ENCODE data around the gene COX14.
A peak's percentile ranks its signal among the peaks of the same experiment; 100 is the strongest.
"Not testable (repeated sequence)": the region's sequence is repeated elsewhere in the genome, so short reads cannot be mapped to it uniquely, and the experiment has no call there.

The COX14 gene

DNA sequence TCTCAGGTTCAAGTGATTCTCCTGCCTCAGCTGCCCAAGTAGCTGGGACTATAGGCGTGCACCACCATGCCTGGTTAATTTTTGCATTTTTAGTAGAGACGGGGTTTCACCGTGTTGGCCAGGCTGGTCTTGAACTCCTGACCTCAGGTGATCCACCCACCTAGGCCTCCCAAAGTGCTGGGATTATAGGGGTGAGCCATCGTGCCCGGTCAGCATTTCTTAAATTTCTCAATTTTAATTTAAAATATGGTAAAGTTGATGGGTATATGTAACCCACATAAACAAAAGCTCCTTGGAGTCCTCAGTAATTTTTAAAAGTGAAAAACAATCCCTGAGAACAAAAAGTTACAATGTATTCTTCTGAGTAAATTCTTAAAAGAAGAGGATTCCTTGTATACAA lies 42.9 kb downstream of the COX14 start:
- DNase-seq (ENCODE audit: low read depth in 2 of 2, low spot score in 1 of 2): not testable (repeated sequence)

DNA sequence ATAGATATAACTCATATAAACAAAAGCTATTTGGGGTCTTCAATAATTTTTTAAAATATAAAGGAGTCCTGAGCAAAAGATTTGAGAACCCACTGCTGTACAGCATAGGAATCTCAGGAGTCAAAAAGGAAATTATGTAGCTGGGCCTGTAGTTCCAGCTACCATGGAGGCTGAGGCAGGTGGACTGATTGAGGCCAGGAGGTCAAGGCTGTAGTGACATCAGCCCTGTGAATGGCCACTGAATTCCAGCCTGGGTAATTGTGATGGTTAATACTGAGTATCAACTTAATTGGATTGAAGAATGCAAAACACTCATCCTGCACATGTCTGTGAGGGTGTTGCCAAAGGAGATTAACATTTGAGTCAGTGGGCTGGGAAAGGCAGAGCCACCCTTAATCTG lies 44.6 kb downstream of the COX14 start:
- DNase-seq (ENCODE audit: low read depth in 2 of 2, low spot score in 1 of 2): no peak

DNA sequence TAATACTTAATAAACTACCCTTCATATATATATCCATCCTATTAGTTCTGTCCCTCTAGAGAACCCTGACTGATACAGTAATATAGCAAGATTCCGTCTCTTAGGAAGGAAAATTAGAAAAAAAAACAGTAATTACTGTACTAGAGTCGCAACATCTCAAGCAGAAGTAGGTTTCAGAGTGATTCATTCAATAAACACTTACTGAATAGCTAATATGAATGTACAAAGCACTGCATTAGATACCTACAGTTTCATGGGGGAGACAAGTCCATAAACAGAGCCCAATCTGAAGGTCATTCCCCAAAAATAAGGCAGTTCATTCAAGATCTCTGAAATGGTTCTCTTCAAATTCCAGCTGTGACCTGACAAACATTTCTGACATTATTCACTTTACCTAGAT lies 45.2 kb downstream of the COX14 start:
- DNase-seq (ENCODE audit: low read depth in 2 of 2, low spot score in 1 of 2): no peak

DNA sequence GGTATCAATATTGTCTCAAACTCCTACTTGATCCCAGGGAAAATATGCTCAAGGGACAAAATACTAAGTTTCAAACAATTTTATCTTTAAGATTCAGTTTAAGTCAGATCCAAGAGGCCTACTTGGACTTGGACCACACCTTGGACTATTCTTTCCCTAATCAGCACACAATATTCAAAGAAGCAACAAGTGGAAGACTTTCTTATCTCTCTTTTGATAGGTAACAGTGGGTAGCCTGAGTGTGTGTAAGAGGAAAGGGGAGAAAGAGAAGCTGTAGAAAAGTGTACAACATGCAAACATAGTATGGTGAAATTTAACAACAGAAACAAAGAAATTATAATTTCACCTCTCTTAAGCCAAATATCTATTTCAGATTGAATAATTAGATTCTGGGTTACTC lies 48.6 kb downstream of the COX14 start:
- DNase-seq (ENCODE audit: low read depth in 2 of 2, low spot score in 1 of 2): no peak

DNA sequence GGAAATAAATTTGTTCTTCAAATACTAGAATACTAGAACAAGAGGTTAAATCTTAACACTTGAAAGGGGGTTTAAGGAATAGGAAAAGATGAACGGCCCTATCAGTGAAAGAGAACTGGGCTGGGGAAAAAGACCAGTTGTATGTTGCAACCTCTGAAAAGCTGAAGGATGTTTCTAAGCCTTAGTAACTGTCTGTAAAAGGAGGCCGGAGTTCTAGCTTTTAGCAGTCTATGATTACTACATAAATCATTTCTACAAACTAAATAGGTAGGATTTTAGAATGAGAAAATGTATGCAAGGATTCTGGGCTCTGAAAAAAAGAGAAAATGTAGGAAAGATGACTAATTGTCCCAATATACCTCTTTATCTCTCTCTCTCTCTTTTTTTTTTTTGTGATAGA lies 50.2 kb downstream of the COX14 start:
- no peak for DNase-seq (ENCODE audit: low read depth in 2 of 2, low spot score in 1 of 2)

DNA sequence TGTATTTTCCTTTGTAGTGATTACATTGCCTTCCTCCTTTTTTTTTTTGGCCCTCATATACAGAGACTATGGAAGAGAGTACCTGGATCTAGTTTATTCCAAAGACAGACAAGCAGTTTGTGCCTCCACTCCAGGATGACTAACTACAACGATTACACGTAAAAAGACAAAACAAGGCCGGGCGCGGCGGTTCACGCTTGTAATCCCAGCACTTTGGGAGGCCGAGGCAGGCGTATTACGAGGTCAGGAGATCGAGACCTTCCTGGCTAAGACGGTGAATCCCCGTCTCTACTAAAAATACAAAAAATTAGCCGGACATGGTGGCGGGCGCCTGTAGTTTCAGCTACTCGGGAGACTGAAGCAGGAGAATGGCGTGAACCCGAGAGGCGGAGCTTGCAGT lies 52.9 kb downstream of the COX14 start:
- DNase-seq (ENCODE audit: low read depth in 2 of 2, low spot score in 1 of 2): no peak

DNA sequence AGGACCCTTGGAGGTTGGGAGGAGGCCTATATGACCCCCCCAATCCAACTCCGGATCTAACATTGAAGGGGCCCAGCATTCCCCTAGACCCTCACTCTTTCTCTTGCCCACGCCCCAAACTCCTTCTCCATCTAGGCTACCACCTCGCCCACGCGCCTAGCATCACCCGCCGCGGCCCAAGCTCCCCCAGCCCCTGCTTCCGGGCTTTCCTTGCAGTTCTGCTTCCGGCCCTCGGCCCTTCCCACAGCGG lies 54.7 kb downstream of the COX14 start:
- peak in 1 of 2 donors; percentile 16 for DNase-seq (ENCODE audit: low read depth in 2 of 2, low spot score in 1 of 2)

DNA sequence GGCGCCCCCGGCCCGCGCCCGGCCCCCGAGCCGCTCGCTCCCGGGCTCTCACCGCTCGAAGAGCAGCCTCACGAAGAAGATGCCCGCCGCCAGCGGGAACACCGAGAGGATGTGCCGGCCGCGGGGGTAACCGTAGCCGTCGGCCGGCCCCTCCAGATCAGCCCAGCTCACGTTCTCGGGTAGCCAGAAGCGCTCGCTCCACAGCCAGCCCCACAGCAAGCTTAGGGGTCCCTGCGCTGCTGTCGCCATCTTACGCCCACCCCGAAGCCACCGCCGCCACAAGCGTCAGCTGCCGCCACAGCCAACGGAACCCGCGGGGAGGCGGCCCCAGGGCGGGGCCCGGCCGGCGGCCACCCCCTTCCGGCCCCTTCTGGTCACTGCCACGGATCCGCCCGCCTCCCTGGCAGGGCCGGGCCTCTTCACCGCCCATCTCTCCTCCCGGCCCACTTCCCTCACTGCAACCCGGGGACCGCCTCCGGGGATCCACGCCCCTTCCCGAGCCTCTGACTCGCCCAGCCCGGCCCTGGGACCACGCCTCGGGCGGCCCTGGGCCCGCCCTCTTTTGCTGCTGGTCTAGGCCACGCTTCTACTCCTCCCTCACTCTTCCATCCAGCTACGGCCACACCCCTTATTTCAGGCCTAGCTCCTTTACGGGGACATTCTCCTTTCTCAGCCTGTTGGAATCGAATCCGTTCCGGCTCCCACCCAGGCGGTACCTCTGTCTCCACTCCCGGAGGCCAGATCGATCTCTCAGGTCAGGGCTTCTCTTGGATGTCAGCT lies 55.2 kb downstream of the COX14 start, which contains the start of gene CERS5:
Gene CERS5, minus strand, starts transcription at position 321 of the 780 bp plus-strand sequence. Its CDS starts 72 bp downstream, at position 249.
- peak; percentile 90 to 91 for DNase-seq (ENCODE audit: low read depth in 2 of 2, low spot score in 1 of 2)

Data from stimulated activated CD8-positive, alpha-beta memory T cell treated with anti-CD3 and anti-CD28 coated beads, Interleukin-4, amount 100 ng/mL, for 1 hour (primary cell).